ENCODE measurements around the gene YWHAQ.

DNA sequence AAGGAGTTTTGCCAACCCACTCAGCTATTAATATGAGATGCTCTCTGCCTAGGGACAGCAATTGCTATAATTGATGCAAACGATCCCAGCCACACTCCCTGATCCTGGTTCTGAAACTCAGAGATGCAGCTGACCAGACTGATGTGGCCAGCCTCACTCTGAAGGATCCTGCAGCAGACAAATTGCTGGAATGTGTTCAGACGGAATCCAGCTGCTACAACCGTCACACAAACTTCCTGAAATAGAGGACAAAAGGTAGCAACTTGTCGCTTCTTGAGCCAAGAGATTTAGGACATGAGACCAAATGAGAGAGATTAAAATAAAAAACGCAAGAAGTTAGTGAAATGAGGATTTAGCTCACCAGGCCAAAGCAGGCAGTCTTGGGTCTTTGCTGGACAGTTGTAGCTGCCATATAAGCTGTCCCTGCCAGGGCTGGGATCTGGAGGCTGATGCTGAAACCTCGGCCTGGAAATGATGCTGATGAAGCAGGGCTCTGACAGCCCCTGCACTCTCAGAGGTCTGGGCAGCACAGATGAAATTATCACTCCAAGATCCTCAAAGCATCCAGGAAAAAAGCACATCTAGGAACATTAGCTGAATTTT is 8.3 kb upstream of the YWHAQ start:
- TF ChIP-seq RAD21 (conservative IDR thresholded peaks at IDR 0.05 in 1 of 2, IDR thresholded peaks at IDR 0.05 in 1 of 2): no peak
- no peak for TF ChIP-seq CEBPB (IDR thresholded peaks at IDR 0.05)
- TF ChIP-seq ZSCAN20 (CRISPR knock-in tag; IDR thresholded peaks at IDR 0.05): no peak
